Psoas muscle (tissue), 8 donors: ENCODE measurements around the gene PCDHGA12. TPM values are rescaled to one million over a fixed set of nuclear protein-coding genes. Genes with fewer than 3 reads are reported as not detected.
A peak's percentile ranks its signal among the peaks of the same experiment; 100 is the strongest.

Source experiments
- ATAC-seq, 4 donors: fragments of 200-7000 bp; cut with Tn5 transposase; one replicate each; pipeline ENCODE4 v1.9.1; 2020; ENCODE audit warnings: moderate library complexity in 3 of 4, mild to moderate bottlenecking in 2 of 4
- DNase-seq, 2 donors: peaks; one replicate each; pipeline ENCODE4 v3.0.0-alpha.2; 2020
- H3K27ac ChIP-seq: fragments of 200-600 bp; one replicate; pipeline ENCODE4 v1.8.0; 2022
- H3K27me3 ChIP-seq, 3 donors: fragments of 200-600 bp in 1 of 3; one replicate each; pipeline versions ENCODE4 v1.6.1 to v1.8.0; 2013 to 2022; ENCODE audit warnings: low read length in 2 of 3, mild to moderate bottlenecking in 2 of 3, moderate library complexity in 1 of 3; ENCODE audit not compliant: insufficient read depth in 3 of 3
- H3K36me3 ChIP-seq, 2 donors: fragments of 200-600 bp in 1 of 2; one replicate each; pipeline versions ENCODE4 v1.6.1 to v1.8.0; 2013 to 2022; ENCODE audit warnings: low read depth in 1 of 2, mild to moderate bottlenecking in 1 of 2, moderate library complexity in 1 of 2; ENCODE audit not compliant: insufficient read depth in 1 of 2
- H3K4me1 ChIP-seq: fragments of 200-600 bp; one replicate; pipeline ENCODE4 v1.8.0; 2022
- H3K4me3 ChIP-seq: fragments of 200-600 bp; one replicate; pipeline ENCODE4 v1.8.0; 2022; ENCODE audit warnings: mild to moderate bottlenecking
- H3K9me3 ChIP-seq: fragments of 200-600 bp; one replicate; pipeline ENCODE4 v1.8.0; 2022
- CTCF ChIP-seq: fragments of 200-600 bp; IDR thresholded peaks from one replicate; pipeline ENCODE4 v1.8.0; 2022; ENCODE audit warnings: antibody characterized with exemption
- WGBS, 3 donors: extraction: QIAGEN DNeasy Blood & Tissue Kit; methylation state at CpG; one replicate each; pipeline versions ENCODE4 v1.1.6 to v1.1.7; 2013; 5-methylcytosine and 5-hydroxymethylcytosine counted together
- intact Hi-C, 2 donors: fragments of 100-400 bp; cut with DNase I; formaldehyde crosslinking; loops; one replicate each; pipeline versions ENCODE4 v1.11.0 to v1.14.2; 2022
- polyA plus RNA-seq, 3 donors: library from polyadenylated mRNA; stranded (reverse); fragments of 200-250 nt; gene quantifications; one replicate each; pipeline ENCODE4 v1.2.3, GENCODE V29; 2013
- total RNA-seq, 4 donors: library from RNA; stranded (reverse); fragmentation: NEBNext Ultra II Directional in 2 of 4; extraction: Animal tissue kit (Norgen Biotek cat#: 25700) in 2 of 4; gene quantifications; one replicate each; pipeline versions ENCODE4 v1.2.1 to v1.2.4, GENCODE V29; 2021 to 2023
- donor health status: healthy with polysubstance abuse.
- donor health status: DM: no; HTN: no; CAD: no; lungs with moderate emphysema.
- donor health status: Bipolar disorder and iron deficiency.
- donor health status: healthy.
- donor health status: DM: yes; HTN: yes; CAD: no.
- donor health status: DM: no; HTN: no; CAD: no.
- donor health status: DM: no; HTN: no; CAD: no.
- donor health status: DM: yes; HTN: yes; CAD: no.

The PCDHGA12 gene
- total and polyA plus RNA-seq, 7 donors = 0.38 to 6.9 (median 2.6) TPM

GRCh38 chr5:141477044-141477575 lies 46.8 kb downstream of the PCDHGA12 start:
- H3K27me3 ChIP-seq = peaks cover 0 to 6% (median 0%) of the 10 kb centered on the region in 3 donors
- 14 to 23% (median 17%) methylated on average over 24 of the region's 24 CpGs for WGBS, 3 donors
- no peak for TF ChIP-seq CTCF
- H3K4me3 ChIP-seq = peak overlapping the region; percentile 77
- H3K9me3 ChIP-seq = no peaks in the 10 kb centered on the region
- ATAC-seq (no peak), DNase-seq (no peak)
- peaks cover 38% of the 10 kb centered on the region for H3K4me1 ChIP-seq
- no peak overlapping the region for H3K27ac ChIP-seq
- intact Hi-C loops = loop anchor here (5.0 kb wide), 2 partner anchors 35 to 45 kb away; partner anchors contain the start of gene PCDHGA12 (in 1 of the 2)
- H3K36me3 ChIP-seq = no peaks in the 10 kb centered on the region

- TF ChIP-seq CTCF = no peak
- ATAC-seq (no peak), DNase-seq (no peak)
- H3K9me3 ChIP-seq = no peaks in the 10 kb centered on the region
- 35 to 52% (median 46%) methylated on average over 13 of the region's 13 CpGs for WGBS, 3 donors
- peaks cover 38% of the 10 kb centered on the region for H3K4me1 ChIP-seq
- peak overlapping the region; percentile 77 for H3K4me3 ChIP-seq
- no peaks in the 10 kb centered on the region for H3K36me3 ChIP-seq
- intact Hi-C loops = loop anchor here (5.0 kb wide), 2 partner anchors 34 to 46 kb away; partner anchors contain the start of gene PCDHGA12 (in 1 of the 2)
- peaks cover 0 to 11% (median 0%) of the 10 kb centered on the region in 3 donors for H3K27me3 ChIP-seq
- no peak overlapping the region for H3K27ac ChIP-seq
Measured at GRCh38 chr5:141477815-141478214, 47.5 kb downstream of the PCDHGA12 start.

GRCh38 chr5:141478321-141478945 lies 48.1 kb downstream of the PCDHGA12 start:
- peak in 1 of 2 donors; percentile 58 for DNase-seq
- no peak overlapping the region for H3K27ac ChIP-seq
- H3K9me3 ChIP-seq = no peaks in the 10 kb centered on the region
- no peak for ATAC-seq
- peaks cover 38% of the 10 kb centered on the region for H3K4me1 ChIP-seq
- peak overlapping the region; percentile 77 for H3K4me3 ChIP-seq
- no peaks in the 10 kb centered on the region for H3K36me3 ChIP-seq
- intact Hi-C loops = loop anchor here (5.0 kb wide), 2 partner anchors 34 to 46 kb away; partner anchors contain the start of gene PCDHGA12 (in 1 of the 2)
- 25 to 28% (median 28%) methylated on average over 20 of the region's 20 CpGs for WGBS, 3 donors
- peaks cover 0 to 11% (median 0%) of the 10 kb centered on the region in 3 donors for H3K27me3 ChIP-seq
- TF ChIP-seq CTCF = no peak

GRCh38 chr5:141479776-141480175 lies 49.5 kb downstream of the PCDHGA12 start:
- intact Hi-C loops = loop anchor here (5.0 kb wide), 2 partner anchors 33 to 47 kb away; partner anchors contain the start of gene PCDHGA12 (in 1 of the 2)
- no peaks in the 10 kb centered on the region for H3K36me3 ChIP-seq
- H3K9me3 ChIP-seq = no peaks in the 10 kb centered on the region
- H3K4me1 ChIP-seq = peaks cover 47% of the 10 kb centered on the region
- peak overlapping the region; percentile 77 for H3K4me3 ChIP-seq
- no peak for DNase-seq
- peaks cover 0 to 18% (median 3%) of the 10 kb centered on the region in 3 donors for H3K27me3 ChIP-seq
- ATAC-seq = no peak
- H3K27ac ChIP-seq = no peak overlapping the region
- no peak for TF ChIP-seq CTCF

Other genes with a start within 250 kb of the PCDHGA12 start
Only the 30 nearest of the 35 such genes appear.
- gene PCDHB13, start 216.6 kb upstream of the PCDHGA12 start, total RNA-seq = under 1 TPM; 0.44 to 0.81 (median 0.62) TPM
- gene PCDHB13, start 216.6 kb upstream of the PCDHGA12 start, polyA plus RNA-seq = under 1 TPM; 0.06 to 0.26 (median 0.18) TPM
- under 1 TPM; 0.48 to 0.75 (median 0.50) TPM for gene PCDHB14, start 207.2 kb upstream of the PCDHGA12 start, total RNA-seq
- gene PCDHB14, start 207.2 kb upstream of the PCDHGA12 start, polyA plus RNA-seq = under 1 TPM; 0.20 to 0.51 (median 0.32) TPM
- gene PCDHB15, start 185.1 kb upstream of the PCDHGA12 start, total RNA-seq = 1 to 10 TPM in 2 of 4 donors, under 1 TPM in 2; 0.50 to 2.5 (median 0.91) TPM
- gene PCDHB15, start 185.1 kb upstream of the PCDHGA12 start, polyA plus RNA-seq = under 1 TPM; 0.44 to 0.58 (median 0.45) TPM
- under 1 TPM in 2 of 4 donors, not detected in 2; 0.19 to 0.32 TPM for gene SLC25A2, start 126.5 kb upstream of the PCDHGA12 start, total RNA-seq
- under 1 TPM in 1 of 3 donors, not detected in 2; 0.04 TPM for gene SLC25A2, start 126.5 kb upstream of the PCDHGA12 start, polyA plus RNA-seq
- 100 to 1,000 TPM in 2 of 4 donors, 10 to 100 TPM in 2; 92.9 to 139 (median 117) TPM for gene TAF7, start 109.7 kb upstream of the PCDHGA12 start, total RNA-seq
- 100 to 1,000 TPM; 112 to 249 (median 139) TPM for gene TAF7, start 109.7 kb upstream of the PCDHGA12 start, polyA plus RNA-seq
- gene PCDHGA1, start 100.0 kb upstream of the PCDHGA12 start, total RNA-seq = 1 to 10 TPM in 1 of 4 donors, under 1 TPM in 3; 0.51 to 1.4 (median 0.65) TPM
- gene PCDHGA1, start 100.0 kb upstream of the PCDHGA12 start, polyA plus RNA-seq = 1 to 10 TPM in 1 of 3 donors, under 1 TPM in 2; 0.27 to 2.1 (median 0.56) TPM
- gene PCDHGA2, start 91.7 kb upstream of the PCDHGA12 start, total RNA-seq = 1 to 10 TPM; 1.2 to 1.8 (median 1.6) TPM
- 1 to 10 TPM in 1 of 3 donors, under 1 TPM in 2; 0.22 to 1.1 (median 0.25) TPM for gene PCDHGA2, start 91.7 kb upstream of the PCDHGA12 start, polyA plus RNA-seq
- 1 to 10 TPM in 3 of 4 donors, under 1 TPM in 1; 0.97 to 2.4 (median 1.7) TPM for gene PCDHGA3, start 86.7 kb upstream of the PCDHGA12 start, total RNA-seq
- gene PCDHGA3, start 86.7 kb upstream of the PCDHGA12 start, polyA plus RNA-seq = under 1 TPM; 0.33 to 0.67 (median 0.34) TPM
- gene PCDHGB1, start 80.4 kb upstream of the PCDHGA12 start, total RNA-seq = 1 to 10 TPM in 2 of 4 donors, under 1 TPM in 2; 0.71 to 1.8 (median 1.2) TPM
- gene PCDHGB1, start 80.4 kb upstream of the PCDHGA12 start, polyA plus RNA-seq = under 1 TPM; 0.08 to 0.22 (median 0.12) TPM
- 1 to 10 TPM in 3 of 4 donors, under 1 TPM in 1; 0.84 to 2.4 (median 2.2) TPM for gene PCDHGA4, start 75.5 kb upstream of the PCDHGA12 start, total RNA-seq
- gene PCDHGA4, start 75.5 kb upstream of the PCDHGA12 start, polyA plus RNA-seq = under 1 TPM; 0.14 to 0.47 (median 0.40) TPM
- gene PCDHGB2, start 70.5 kb upstream of the PCDHGA12 start, total RNA-seq = 1 to 10 TPM; 1.2 to 2.4 (median 1.9) TPM
- gene PCDHGB2, start 70.5 kb upstream of the PCDHGA12 start, polyA plus RNA-seq = under 1 TPM; 0.10 to 0.67 (median 0.65) TPM
- 1 to 10 TPM in 2 of 4 donors, under 1 TPM in 2; 0.84 to 2.0 (median 1.2) TPM for gene PCDHGA5, start 66.3 kb upstream of the PCDHGA12 start, total RNA-seq
- under 1 TPM; 0.07 to 0.38 (median 0.35) TPM for gene PCDHGA5, start 66.3 kb upstream of the PCDHGA12 start, polyA plus RNA-seq
- gene PCDHGB3, start 60.3 kb upstream of the PCDHGA12 start, total RNA-seq = 1 to 10 TPM in 3 of 4 donors, under 1 TPM in 1; 0.92 to 2.0 (median 1.2) TPM
- gene PCDHGB3, start 60.3 kb upstream of the PCDHGA12 start, polyA plus RNA-seq = under 1 TPM; 0.17 to 0.44 (median 0.35) TPM
- gene PCDHGA6, start 56.6 kb upstream of the PCDHGA12 start, total RNA-seq = 1 to 10 TPM; 1.3 to 2.5 (median 1.8) TPM
- under 1 TPM; 0.03 to 0.72 (median 0.57) TPM for gene PCDHGA6, start 56.6 kb upstream of the PCDHGA12 start, polyA plus RNA-seq
- 1 to 10 TPM in 2 of 4 donors, under 1 TPM in 2; 0.97 to 2.2 (median 1.1) TPM for gene PCDHGA7, start 47.8 kb upstream of the PCDHGA12 start, total RNA-seq
- under 1 TPM; 0.07 to 0.35 (median 0.35) TPM for gene PCDHGA7, start 47.8 kb upstream of the PCDHGA12 start, polyA plus RNA-seq
- gene PCDHGB4, start 42.8 kb upstream of the PCDHGA12 start, total RNA-seq = 1 to 10 TPM in 3 of 4 donors, under 1 TPM in 1; 0.99 to 3.0 (median 2.0) TPM
- under 1 TPM; 0.24 to 0.52 (median 0.49) TPM for gene PCDHGB4, start 42.8 kb upstream of the PCDHGA12 start, polyA plus RNA-seq
- 1 to 10 TPM in 3 of 4 donors, under 1 TPM in 1; 0.82 to 1.6 (median 1.3) TPM for gene PCDHGA8, start 37.9 kb upstream of the PCDHGA12 start, total RNA-seq
- under 1 TPM; 0.04 to 0.30 (median 0.26) TPM for gene PCDHGA8, start 37.9 kb upstream of the PCDHGA12 start, polyA plus RNA-seq
- gene PCDHGB5, start 32.6 kb upstream of the PCDHGA12 start, total RNA-seq = 1 to 10 TPM; 2.7 to 5.1 (median 4.0) TPM
- gene PCDHGB5, start 32.6 kb upstream of the PCDHGA12 start, polyA plus RNA-seq = 1 to 10 TPM in 1 of 3 donors, under 1 TPM in 2; 0.61 to 1.4 (median 0.95) TPM
- 1 to 10 TPM; 1.5 to 3.5 (median 1.9) TPM for gene PCDHGA9, start 27.7 kb upstream of the PCDHGA12 start, total RNA-seq
- gene PCDHGA9, start 27.7 kb upstream of the PCDHGA12 start, polyA plus RNA-seq = under 1 TPM; 0.11 to 0.42 (median 0.36) TPM
- 1 to 10 TPM; 2.0 to 4.1 (median 2.9) TPM for gene PCDHGB6, start 22.5 kb upstream of the PCDHGA12 start, total RNA-seq
- gene PCDHGB6, start 22.5 kb upstream of the PCDHGA12 start, polyA plus RNA-seq = under 1 TPM; 0.46 to 0.83 (median 0.82) TPM
- gene PCDHGA10, start 17.5 kb upstream of the PCDHGA12 start, total RNA-seq = 1 to 10 TPM in 3 of 4 donors, under 1 TPM in 1; 0.86 to 3.9 (median 2.8) TPM
- under 1 TPM; 0.27 to 0.56 (median 0.39) TPM for gene PCDHGA10, start 17.5 kb upstream of the PCDHGA12 start, polyA plus RNA-seq
- 1 to 10 TPM; 3.8 to 7.2 (median 5.7) TPM for gene PCDHGB7, start 12.8 kb upstream of the PCDHGA12 start, total RNA-seq
- 1 to 10 TPM in 1 of 3 donors, under 1 TPM in 2; 0.70 to 1.1 (median 0.90) TPM for gene PCDHGB7, start 12.8 kb upstream of the PCDHGA12 start, polyA plus RNA-seq
- 1 to 10 TPM in 3 of 4 donors, under 1 TPM in 1; 0.94 to 4.4 (median 2.9) TPM for gene PCDHGA11, start 9.5 kb upstream of the PCDHGA12 start, total RNA-seq
- gene PCDHGA11, start 9.5 kb upstream of the PCDHGA12 start, polyA plus RNA-seq = under 1 TPM; 0.21 to 0.72 (median 0.45) TPM
- gene PCDHGC3, start 45.5 kb downstream of the PCDHGA12 start, total RNA-seq = 10 to 100 TPM in 3 of 4 donors, 1 to 10 TPM in 1; 7.3 to 25.2 (median 14.2) TPM
- 10 to 100 TPM in 1 of 3 donors, 1 to 10 TPM in 2; 8.6 to 22.3 (median 9.0) TPM for gene PCDHGC3, start 45.5 kb downstream of the PCDHGA12 start, polyA plus RNA-seq
- 1 to 10 TPM in 1 of 4 donors, under 1 TPM in 3; 0.36 to 1.2 (median 0.65) TPM for gene PCDHGC4, start 54.5 kb downstream of the PCDHGA12 start, total RNA-seq
- under 1 TPM in 2 of 3 donors, not detected in 1; 0.06 to 0.18 TPM for gene PCDHGC4, start 54.5 kb downstream of the PCDHGA12 start, polyA plus RNA-seq
- gene PCDHGC5, start 58.6 kb downstream of the PCDHGA12 start, total RNA-seq = 1 to 10 TPM in 1 of 4 donors, under 1 TPM in 3; 0.49 to 1.2 (median 0.65) TPM
- gene PCDHGC5, start 58.6 kb downstream of the PCDHGA12 start, polyA plus RNA-seq = under 1 TPM in 2 of 3 donors, not detected in 1; 0.08 to 0.95 TPM
- 100 to 1,000 TPM; 112 to 217 (median 160) TPM for gene DIAPH1, start 188.5 kb downstream of the PCDHGA12 start, total RNA-seq
- gene DIAPH1, start 188.5 kb downstream of the PCDHGA12 start, polyA plus RNA-seq = 100 to 1,000 TPM in 2 of 3 donors, 10 to 100 TPM in 1; 93.1 to 147 (median 122) TPM
- gene HDAC3, start 206.3 kb downstream of the PCDHGA12 start, total RNA-seq = 10 to 100 TPM; 16.9 to 34.1 (median 27.1) TPM
- gene HDAC3, start 206.3 kb downstream of the PCDHGA12 start, polyA plus RNA-seq = 10 to 100 TPM; 30.1 to 41.3 (median 34.7) TPM
- gene RELL2, start 206.5 kb downstream of the PCDHGA12 start, total RNA-seq = under 1 TPM in 3 of 4 donors, not detected in 1; 0.11 to 0.66 (median 0.61) TPM
- gene RELL2, start 206.5 kb downstream of the PCDHGA12 start, polyA plus RNA-seq = 1 to 10 TPM in 1 of 3 donors, under 1 TPM in 2; 0.31 to 1.5 (median 0.63) TPM
- 1 to 10 TPM; 1.3 to 2.4 (median 2.1) TPM for gene FCHSD1, start 220.9 kb downstream of the PCDHGA12 start, total RNA-seq
- 1 to 10 TPM; 1.3 to 1.4 (median 1.4) TPM for gene FCHSD1, start 220.9 kb downstream of the PCDHGA12 start, polyA plus RNA-seq